Activated CD4-positive, alpha-beta T cell treated with anti-CD3 and anti-CD28 coated beads for 36 hours (primary cell): ENCODE data around the gene LOXHD1. TPM values are rescaled to one million over a fixed set of nuclear protein-coding genes. Genes with fewer than 3 reads are reported as not detected.

Experiments used
- ATAC-seq: fragments of 200-7000 bp; cut with Tn5 transposase; one replicate; pipeline ENCODE4 v1.10.0; 2021; ENCODE audit warnings: mild to moderate bottlenecking, moderate library complexity
- CTCF ChIA-PET: fragments of 350-600 bp; sonication (Branson Sonifier 250); formaldehyde crosslinking; loops from one replicate; lab custom pipeline; 2021; ENCODE audit warnings: antibody characterized with exemption; lab: Charles Lee
- POLR2A ChIA-PET: fragments of 350-600 bp; sonication (Branson Sonifier 250); formaldehyde crosslinking; loops from one replicate; lab custom pipeline; 2021; ENCODE audit warnings: antibody characterized with exemption, inconsistent platforms; lab: Charles Lee
- DNase-seq: peaks from one replicate; pipeline ENCODE4 v3.0.0-alpha.2; 2020
- H3K27ac Mint-ChIP-seq: one replicate; pipeline ENCODE4 v1.8.0; 2021; ENCODE audit warnings: mixed read lengths
- H3K27me3 Mint-ChIP-seq: one replicate; pipeline ENCODE4 v1.8.0; 2021; ENCODE audit warnings: mixed read lengths
- H3K36me3 Mint-ChIP-seq: one replicate; pipeline ENCODE4 v1.8.0; 2021; ENCODE audit warnings: low read depth, mixed read lengths
- H3K4me1 Mint-ChIP-seq: one replicate; pipeline ENCODE4 v1.8.0; 2021; ENCODE audit warnings: mixed read lengths
- H3K4me3 Mint-ChIP-seq: one replicate; pipeline ENCODE4 v1.8.0; 2021; ENCODE audit warnings: mild to moderate bottlenecking, moderate library complexity, mixed read lengths
- H3K9me3 Mint-ChIP-seq: one replicate; pipeline ENCODE4 v1.8.0; 2021; ENCODE audit warnings: low read depth, mixed read lengths
- intact Hi-C, 2 experiments: fragments of 100-400 bp; cut with DNase I in 1 of 2; cut with micrococcal nuclease in 1 of 2; formaldehyde crosslinking; loops; one replicate each; pipeline versions ENCODE4 v1.14.2 to v1.15.1; 2022 to 2024; cut with DNase I, micrococcal nuclease
- total RNA-seq, 2 experiments: library from RNA; stranded (reverse); gene quantifications; one replicate each; pipeline ENCODE4 v1.2.3, GENCODE V29; 2021

The LOXHD1 gene
- total RNA-seq, 2 experiments from 2014 or later, result 0.05 to 0.07 TPM

GRCh38 chr18:46538376-46538775, 118.6 kb downstream of the LOXHD1 start:
- ATAC-seq (no peak), DNase-seq (no peak)
- Mint-ChIP-seq H3K27me3 (peaks cover 7% of the 10 kb centered on the region), H3K27ac (no peak overlapping the region), H3K4me3 (no peak overlapping the region), H3K36me3 (no peaks in the 10 kb centered on the region), H3K9me3 (no peaks in the 10 kb centered on the region), H3K4me1 (no peaks in the 10 kb centered on the region)
- intact Hi-C loops, result no loop called here
- ChIA-PET POLR2A (no interaction called here), CTCF (no interaction called here)

- Mint-ChIP-seq H3K4me3 (no peak overlapping the region), H3K4me1 (no peaks in the 10 kb centered on the region), H3K9me3 (no peaks in the 10 kb centered on the region), H3K36me3 (no peaks in the 10 kb centered on the region), H3K27ac (no peak overlapping the region), H3K27me3 (peaks cover 7% of the 10 kb centered on the region)
- intact Hi-C loops, result no loop called here
- no peak for DNase-seq
- ATAC-seq, result no peak
- ChIA-PET POLR2A (no interaction called here), CTCF (no interaction called here)
These were observed 120.7 kb downstream of the LOXHD1 start for GRCh38 chr18:46536215-46536874.

GRCh38 chr18:46531482-46531881, 125.5 kb downstream of the LOXHD1 start:
- ATAC-seq (no peak), DNase-seq (no peak)
- ChIA-PET POLR2A (no interaction called here), CTCF (interaction anchor here (0.8 kb wide), 1 partner anchor 13 kb away, joined by 3 read pairs; no protein-coding TSS in a partner anchor)
- Mint-ChIP-seq H3K36me3 (no peaks in the 10 kb centered on the region), H3K4me1 (no peaks in the 10 kb centered on the region), H3K27ac (no peak overlapping the region), H3K4me3 (no peak overlapping the region), H3K27me3 (peaks cover 3% of the 10 kb centered on the region), H3K9me3 (no peaks in the 10 kb centered on the region)
- intact Hi-C loops, result no loop called here

GRCh38 chr18:46528037-46528436, 129.0 kb downstream of the LOXHD1 start:
- H3K36me3 Mint-ChIP-seq, result no peaks in the 10 kb centered on the region
- ATAC-seq, result no peak
- no peaks in the 10 kb centered on the region for H3K9me3 Mint-ChIP-seq
- DNase-seq, result no peak
- ChIA-PET CTCF (no interaction called here), POLR2A (no interaction called here)
- intact Hi-C loops, result no loop called here
- H3K27me3 Mint-ChIP-seq, result no peaks in the 10 kb centered on the region
- no peak overlapping the region for H3K4me3 Mint-ChIP-seq
- H3K27ac Mint-ChIP-seq, result no peak overlapping the region
- no peaks in the 10 kb centered on the region for H3K4me1 Mint-ChIP-seq

- Mint-ChIP-seq H3K36me3 (no peaks in the 10 kb centered on the region), H3K27ac (no peak overlapping the region), H3K4me3 (no peak overlapping the region), H3K27me3 (peaks cover 3% of the 10 kb centered on the region), H3K9me3 (no peaks in the 10 kb centered on the region), H3K4me1 (no peaks in the 10 kb centered on the region)
- CTCF ChIA-PET, result interaction anchor here (1.1 kb wide), 1 partner anchor 37 kb away, joined by 3 read pairs; no protein-coding TSS in a partner anchor
- DNase-seq, result no peak
- ATAC-seq, result no peak
- POLR2A ChIA-PET, result no interaction called here
- intact Hi-C loops, result no loop called here
These were observed 137.2 kb downstream of the LOXHD1 start for GRCh38 chr18:46519870-46520269.

GRCh38 chr18:46518438-46518837, 138.6 kb downstream of the LOXHD1 start:
- peaks cover 3% of the 10 kb centered on the region for H3K27me3 Mint-ChIP-seq
- ATAC-seq, result no peak
- ChIA-PET POLR2A (no interaction called here), CTCF (no interaction called here)
- no peaks in the 10 kb centered on the region for H3K9me3 Mint-ChIP-seq
- no peaks in the 10 kb centered on the region for H3K4me1 Mint-ChIP-seq
- no peak overlapping the region for H3K27ac Mint-ChIP-seq
- H3K4me3 Mint-ChIP-seq, result no peak overlapping the region
- DNase-seq, result no peak
- H3K36me3 Mint-ChIP-seq, result no peaks in the 10 kb centered on the region
- intact Hi-C loops, result no loop called here

GRCh38 chr18:46516555-46516954, 140.5 kb downstream of the LOXHD1 start:
- Mint-ChIP-seq H3K36me3 (no peaks in the 10 kb centered on the region), H3K27ac (no peak overlapping the region), H3K4me1 (no peaks in the 10 kb centered on the region), H3K4me3 (no peak overlapping the region), H3K9me3 (peaks cover 2% of the 10 kb centered on the region), H3K27me3 (peaks cover 6% of the 10 kb centered on the region)
- ChIA-PET POLR2A (no interaction called here), CTCF (interaction anchor here (0.7 to 1.4 kb wide), 3 partner anchors 33 to 235 kb away, joined by 3 to 4 read pairs (median 4); no protein-coding TSS in a partner anchor)
- DNase-seq, result no peak
- ATAC-seq, result no peak
- intact Hi-C loops, result no loop called here

- H3K27me3 Mint-ChIP-seq, result peaks cover 2% of the 10 kb centered on the region
- intact Hi-C loops, result no loop called here
- CTCF ChIA-PET, result interaction anchor here (0.7 kb wide), 1 partner anchor 137 kb away, joined by 4 read pairs; no protein-coding TSS in a partner anchor
These were observed 146.6 kb downstream of the LOXHD1 start for GRCh38 chr18:46510386-46510785.

GRCh38 chr18:46509530-46509929, 147.5 kb downstream of the LOXHD1 start:
- no peak overlapping the region for H3K27ac Mint-ChIP-seq
- ChIA-PET POLR2A (no interaction called here), CTCF (no interaction called here)
- no peaks in the 10 kb centered on the region for H3K36me3 Mint-ChIP-seq
- H3K27me3 Mint-ChIP-seq, result peaks cover 4% of the 10 kb centered on the region
- intact Hi-C loops, result no loop called here
- H3K4me1 Mint-ChIP-seq, result no peaks in the 10 kb centered on the region
- no peak for DNase-seq
- ATAC-seq, result no peak
- peaks cover 2% of the 10 kb centered on the region for H3K9me3 Mint-ChIP-seq
- no peak overlapping the region for H3K4me3 Mint-ChIP-seq

More at GRCh38 chr18:46510386-46510785, 146.6 kb downstream of the LOXHD1 start:
- peaks cover 2% of the 10 kb centered on the region for H3K9me3 Mint-ChIP-seq
- H3K36me3 Mint-ChIP-seq, result no peaks in the 10 kb centered on the region
- no peak overlapping the region for H3K27ac Mint-ChIP-seq
- no peaks in the 10 kb centered on the region for H3K4me1 Mint-ChIP-seq
- DNase-seq (no peak), ATAC-seq (no peak)
- H3K4me3 Mint-ChIP-seq, result no peak overlapping the region
- POLR2A ChIA-PET, result no interaction called here

- H3K36me3 Mint-ChIP-seq, result no peaks in the 10 kb centered on the region
- ATAC-seq (no peak), DNase-seq (no peak)
- H3K27ac Mint-ChIP-seq, result no peak overlapping the region
- ChIA-PET CTCF (interaction anchor here (0.6 to 0.8 kb wide), 2 partner anchors 83 to 151 kb away, joined by 3 read pairs; no protein-coding TSS in a partner anchor), POLR2A (no interaction called here)
- intact Hi-C loops, result no loop called here
- no peaks in the 10 kb centered on the region for H3K4me1 Mint-ChIP-seq
- peaks cover 2% of the 10 kb centered on the region for H3K27me3 Mint-ChIP-seq
- no peaks in the 10 kb centered on the region for H3K9me3 Mint-ChIP-seq
- H3K4me3 Mint-ChIP-seq, result no peak overlapping the region
These were observed 149.9 kb downstream of the LOXHD1 start for GRCh38 chr18:46506974-46507586.

- no peak for ATAC-seq
- CTCF ChIA-PET, result interaction anchor here (0.6 to 1.0 kb wide), 2 partner anchors 166 to 429 kb away, joined by 3 read pairs; no protein-coding TSS in a partner anchor
These were observed 154.6 kb downstream of the LOXHD1 start for GRCh38 chr18:46502444-46502843.

GRCh38 chr18:46497129-46497528, 159.9 kb downstream of the LOXHD1 start:
- no peak overlapping the region for H3K27ac Mint-ChIP-seq
- H3K27me3 Mint-ChIP-seq, result peaks cover 2% of the 10 kb centered on the region
- ChIA-PET POLR2A (no interaction called here), CTCF (no interaction called here)
- no peaks in the 10 kb centered on the region for H3K36me3 Mint-ChIP-seq
- intact Hi-C loops, result no loop called here
- no peaks in the 10 kb centered on the region for H3K9me3 Mint-ChIP-seq
- ATAC-seq (no peak), DNase-seq (peak; percentile 65)
- H3K4me3 Mint-ChIP-seq, result no peak overlapping the region
- no peaks in the 10 kb centered on the region for H3K4me1 Mint-ChIP-seq

More at GRCh38 chr18:46502444-46502843, 154.6 kb downstream of the LOXHD1 start:
- POLR2A ChIA-PET, result no interaction called here
- intact Hi-C loops, result no loop called here
- Mint-ChIP-seq H3K4me1 (no peaks in the 10 kb centered on the region), H3K27me3 (peaks cover 4% of the 10 kb centered on the region), H3K9me3 (no peaks in the 10 kb centered on the region), H3K4me3 (no peak overlapping the region), H3K27ac (no peak overlapping the region), H3K36me3 (no peaks in the 10 kb centered on the region)
- DNase-seq, result peak; percentile 33
